Astrocyte of the spinal cord (primary cell): Measurements from ENCODE around the gene WDR44.

Experiments used
- DNase-seq: peaks from one replicate; pipeline ENCODE4 v3.0.0; 2011; ENCODE audit warnings: low read depth, low spot score
- H3K4me3 ChIP-seq: 2 replicates; pipeline ENCODE4 v1.5.1; 2011; ENCODE audit warnings: low read depth, mild to moderate bottlenecking, low read length, moderate library complexity
- in situ Hi-C: cut with HindIII; loops from 2 replicates; pipeline ENCODE4 v1.10.0; 2017; ENCODE audit warnings: low sequenced_read_pairs
- TF ChIP-seq, protein P1 (sequence below): IDR thresholded peaks from 2 replicates; pipeline ENCODE4 v1.5.1; 2012; ENCODE audit warnings: low read depth, mild to moderate bottlenecking, low read length, inconsistent platforms

WDR44 gene

DNA sequence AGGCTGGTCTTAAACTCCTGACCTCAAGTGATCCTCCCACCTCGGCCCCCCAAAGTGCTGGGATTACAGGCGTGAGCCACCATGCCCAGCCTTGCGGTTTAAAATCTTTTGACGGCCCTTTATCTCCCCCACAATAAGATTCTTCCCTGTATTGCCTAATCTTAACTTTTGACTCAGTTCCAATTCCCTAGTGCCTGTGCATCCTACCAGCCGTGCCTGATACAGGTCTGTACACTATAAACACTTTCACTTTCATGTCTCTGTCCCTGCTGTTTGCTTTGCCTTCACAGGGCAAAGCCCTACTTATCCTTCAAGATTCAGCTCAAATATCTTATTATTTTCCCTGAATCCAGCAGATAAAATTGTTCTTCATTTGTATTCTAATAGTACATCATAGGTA lies 74.6 kb downstream of the WDR44 start:
- TF ChIP-seq, protein P1, sequence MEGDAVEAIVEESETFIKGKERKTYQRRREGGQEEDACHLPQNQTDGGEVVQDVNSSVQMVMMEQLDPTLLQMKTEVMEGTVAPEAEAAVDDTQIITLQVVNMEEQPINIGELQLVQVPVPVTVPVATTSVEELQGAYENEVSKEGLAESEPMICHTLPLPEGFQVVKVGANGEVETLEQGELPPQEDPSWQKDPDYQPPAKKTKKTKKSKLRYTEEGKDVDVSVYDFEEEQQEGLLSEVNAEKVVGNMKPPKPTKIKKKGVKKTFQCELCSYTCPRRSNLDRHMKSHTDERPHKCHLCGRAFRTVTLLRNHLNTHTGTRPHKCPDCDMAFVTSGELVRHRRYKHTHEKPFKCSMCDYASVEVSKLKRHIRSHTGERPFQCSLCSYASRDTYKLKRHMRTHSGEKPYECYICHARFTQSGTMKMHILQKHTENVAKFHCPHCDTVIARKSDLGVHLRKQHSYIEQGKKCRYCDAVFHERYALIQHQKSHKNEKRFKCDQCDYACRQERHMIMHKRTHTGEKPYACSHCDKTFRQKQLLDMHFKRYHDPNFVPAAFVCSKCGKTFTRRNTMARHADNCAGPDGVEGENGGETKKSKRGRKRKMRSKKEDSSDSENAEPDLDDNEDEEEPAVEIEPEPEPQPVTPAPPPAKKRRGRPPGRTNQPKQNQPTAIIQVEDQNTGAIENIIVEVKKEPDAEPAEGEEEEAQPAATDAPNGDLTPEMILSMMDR = no peak
- in situ Hi-C loops = no loop called here
- peak; percentile 42 for DNase-seq
- no peak overlapping the region for H3K4me3 ChIP-seq

DNA sequence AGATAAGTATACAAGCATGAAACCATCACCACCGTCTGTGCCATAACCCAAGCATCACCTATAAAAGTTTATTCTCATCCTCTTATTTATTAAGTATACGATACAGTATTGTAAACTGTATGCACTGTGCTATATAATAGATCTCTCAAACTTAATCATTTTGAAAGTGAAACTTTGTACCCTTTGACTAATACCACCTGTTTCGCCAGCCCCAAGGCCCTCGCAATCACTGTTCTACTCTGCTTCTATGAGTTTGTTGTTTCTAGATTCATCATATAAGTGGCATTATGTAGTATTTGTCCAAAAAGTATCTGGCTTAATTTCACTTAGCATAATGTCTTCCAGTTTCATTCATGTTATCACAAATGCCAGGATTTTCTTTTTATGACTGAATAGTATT lies 77.7 kb downstream of the WDR44 start:
- no peak overlapping the region for H3K4me3 ChIP-seq
- in situ Hi-C loops = no loop called here
- TF ChIP-seq, protein P1 = no peak
- no peak for DNase-seq

DNA sequence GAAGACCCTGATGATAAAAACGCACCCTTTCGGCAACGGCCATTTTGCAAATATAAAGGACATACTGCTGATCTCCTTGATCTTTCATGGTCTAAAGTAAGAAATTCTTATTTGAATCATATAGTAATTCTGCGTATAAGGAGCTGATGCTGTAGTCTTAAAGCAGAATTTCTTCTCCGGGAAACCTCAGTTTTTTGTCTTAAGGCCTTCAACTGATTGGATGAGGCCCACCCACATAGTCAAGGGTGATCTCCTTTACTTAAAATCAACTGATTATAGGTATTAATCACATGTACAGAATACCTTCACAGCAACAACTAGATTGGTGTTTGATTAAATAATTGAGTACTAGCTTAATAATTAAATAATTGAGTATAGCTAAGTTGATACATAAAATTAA lies 86.9 kb downstream of the WDR44 start:
- in situ Hi-C loops = no loop called here
- TF ChIP-seq, protein P1 = no peak
- no peak overlapping the region for H3K4me3 ChIP-seq
- DNase-seq = no peak

DNA sequence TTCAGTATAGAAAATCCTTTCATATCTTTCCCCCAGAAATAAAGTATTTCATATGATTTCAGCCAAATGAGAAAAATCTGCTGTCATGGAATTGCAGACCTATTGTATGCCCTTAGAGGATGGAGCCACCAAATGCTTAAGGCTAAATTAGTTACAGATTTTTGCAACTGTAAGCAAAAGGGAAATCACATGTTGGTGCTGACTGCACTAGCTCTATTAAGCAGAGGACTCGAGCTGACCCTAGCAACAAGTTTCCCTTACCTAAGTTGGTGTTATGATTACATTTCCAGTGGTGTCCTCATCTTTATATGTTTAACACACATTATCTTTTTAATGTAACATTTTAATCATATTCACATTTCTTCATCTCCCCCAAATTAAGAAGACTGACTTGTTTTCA lies 91.4 kb downstream of the WDR44 start:
- H3K4me3 ChIP-seq = no peak overlapping the region
- TF ChIP-seq, protein P1 = no peak
- in situ Hi-C loops = no loop called here
- no peak for DNase-seq

DNA sequence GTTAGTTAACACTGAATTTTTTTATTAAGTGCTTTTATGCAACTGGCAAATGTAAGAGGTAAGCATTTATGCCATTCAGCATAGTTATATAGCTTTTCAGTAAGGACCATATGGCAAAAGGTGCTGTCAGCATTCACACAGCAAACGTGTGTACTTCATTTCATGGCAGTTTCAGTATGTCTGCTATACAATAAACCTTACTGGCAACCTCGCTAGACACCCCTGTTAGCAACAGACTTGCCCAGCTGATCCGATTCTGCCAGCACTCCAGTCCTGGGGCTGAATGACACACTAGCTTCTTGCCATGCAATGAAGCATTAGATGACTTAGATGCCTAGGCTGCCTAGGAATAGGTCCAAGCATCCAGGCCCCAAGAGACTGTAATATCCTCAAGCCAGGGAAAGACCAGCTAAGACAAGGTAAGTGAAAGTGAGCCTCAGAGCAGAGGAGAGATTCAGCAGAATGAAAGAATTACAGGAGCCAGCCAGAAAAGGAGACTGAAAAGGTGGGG lies 102.4 kb downstream of the WDR44 start:
- TF ChIP-seq, protein P1 = no peak
- in situ Hi-C loops = no loop called here
- no peak for DNase-seq
- no peak overlapping the region for H3K4me3 ChIP-seq

DNA sequence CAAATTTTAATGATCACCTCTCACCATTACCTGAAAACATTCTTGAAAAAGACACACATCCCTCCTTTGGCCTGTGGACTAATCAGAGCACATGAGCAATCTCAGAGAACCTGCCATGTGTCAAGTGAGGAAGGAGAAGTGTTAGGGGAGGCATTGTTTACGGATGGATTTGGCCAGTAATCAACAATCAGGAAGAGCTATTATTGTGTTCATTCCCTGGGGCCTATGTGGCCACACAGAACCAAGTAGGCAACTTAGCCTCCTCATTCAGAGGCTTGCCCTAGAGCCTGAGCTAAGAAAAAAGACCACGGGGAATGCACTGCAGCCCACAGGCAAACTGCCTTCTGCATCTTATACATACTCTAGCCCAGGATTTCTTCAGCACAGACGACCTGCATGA lies 109.1 kb downstream of the WDR44 start:
- in situ Hi-C loops = no loop called here
- TF ChIP-seq, protein P1 = no peak
- no peak overlapping the region for H3K4me3 ChIP-seq
- DNase-seq = no peak

DNA sequence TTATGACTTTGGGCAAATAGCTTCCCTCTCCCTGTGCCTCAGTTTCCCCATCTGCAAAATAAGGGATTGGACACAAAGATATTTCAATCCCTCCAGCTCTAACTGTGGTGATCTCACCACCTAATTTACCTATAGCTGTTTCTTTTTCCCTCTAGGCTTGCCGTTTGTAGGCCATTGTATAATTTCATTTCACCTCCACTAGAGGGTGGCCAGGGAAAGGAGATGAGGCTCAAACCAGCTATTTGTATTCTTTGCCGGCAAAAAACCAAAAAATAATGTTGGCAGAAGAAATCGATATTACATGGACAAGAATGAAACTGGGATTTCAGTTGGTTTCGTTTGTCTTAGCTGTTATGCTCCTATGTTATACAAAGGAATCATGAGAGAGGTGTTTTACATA lies 113.6 kb downstream of the WDR44 start:
- in situ Hi-C loops = no loop called here
- peak; percentile 40 for DNase-seq
- TF ChIP-seq, protein P1 = peak; percentile 51
- no peak overlapping the region for H3K4me3 ChIP-seq
